Stimulated activated CD4-positive, alpha-beta T cell treated with anti-CD3 and anti-CD28 coated beads, TNF-alpha, amount 100 ng/mL, for 4 hours (primary cell): ENCODE measurements around the gene SLC9A9.

Experiments
- DNase-seq, 3 experiments: peaks; one replicate each; pipeline ENCODE4 v3.0.0-alpha.2; 2020; ENCODE audit warnings: low read depth in 3 of 3

SLC9A9 gene

DNA sequence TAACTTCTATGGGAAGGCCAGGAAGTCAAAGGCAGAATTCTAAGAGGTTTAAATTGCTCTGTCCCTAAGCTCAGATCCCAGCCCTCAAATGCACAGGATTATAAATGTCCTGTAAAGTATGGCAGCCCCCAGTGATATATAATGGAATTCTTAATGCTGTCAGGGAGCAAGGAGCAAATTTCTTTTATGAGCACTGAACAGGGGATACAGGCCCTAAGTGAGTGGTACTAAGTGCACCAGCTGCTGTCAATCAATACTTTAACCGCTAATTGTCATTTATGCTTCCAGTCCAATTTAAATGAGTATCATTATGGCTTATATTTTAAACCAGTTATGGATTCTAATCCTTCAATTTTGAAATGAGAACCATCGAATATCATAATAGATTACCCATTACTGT, 4.7 kb downstream of the SLC9A9 start:
- DNase-seq, result no peak

DNA sequence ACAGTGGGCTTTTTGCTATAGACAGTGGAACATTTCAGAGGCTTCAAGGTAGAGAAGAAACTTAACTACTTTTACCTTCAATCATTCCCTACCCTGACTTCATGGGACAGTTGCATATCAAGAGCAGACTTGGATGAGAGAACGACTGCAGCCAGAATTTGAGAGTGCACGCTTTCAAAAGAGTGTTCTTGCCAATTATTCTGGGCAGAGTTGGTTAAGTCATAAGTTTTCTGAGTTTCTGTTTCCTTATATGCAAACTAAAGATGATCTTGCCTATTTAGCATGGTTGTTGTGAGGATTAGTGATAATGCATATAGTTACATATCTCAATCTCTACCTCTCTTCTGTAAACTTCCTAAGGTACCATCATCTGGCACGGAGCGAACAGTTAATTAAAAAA, 7.6 kb downstream of the SLC9A9 start:
- no peak for DNase-seq

DNA sequence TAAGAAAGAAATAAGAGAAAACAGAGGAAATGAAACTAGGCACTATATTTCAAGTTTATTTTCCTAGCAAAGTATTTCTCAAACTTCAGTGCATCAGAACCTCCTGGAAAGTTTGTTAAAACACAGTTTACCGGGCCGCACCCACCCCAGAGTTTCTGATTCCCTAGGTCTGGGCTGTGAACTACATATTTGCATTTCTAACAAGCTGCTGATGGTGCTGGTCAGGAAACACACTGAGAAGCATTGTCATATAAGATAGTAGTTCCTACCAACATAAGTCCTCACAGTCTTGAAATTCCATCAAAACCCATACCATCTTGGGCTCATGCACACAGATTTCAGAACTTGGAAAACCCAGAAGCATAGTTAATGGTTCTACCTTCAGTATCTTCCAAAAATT, 8.3 kb downstream of the SLC9A9 start:
- DNase-seq, result no peak

DNA sequence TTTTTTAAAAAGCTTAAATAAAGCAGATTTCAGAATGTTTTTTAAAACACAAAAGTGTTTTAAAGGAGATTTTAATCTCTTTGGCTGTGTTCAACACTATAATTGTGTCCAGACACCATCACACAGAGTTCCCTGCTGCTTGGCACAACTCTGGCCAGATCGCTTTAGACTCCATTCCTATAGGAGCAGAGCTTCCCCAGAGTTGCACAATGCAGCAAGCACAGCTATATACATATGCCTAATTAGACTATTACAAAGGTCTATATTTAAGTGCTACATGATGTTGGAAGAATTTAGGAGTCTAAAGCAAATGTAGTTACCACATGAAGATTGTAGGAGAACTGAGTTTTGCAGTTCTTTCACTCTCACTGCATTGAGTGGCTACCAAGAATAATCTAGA, 11.2 kb downstream of the SLC9A9 start:
- no peak for DNase-seq

DNA sequence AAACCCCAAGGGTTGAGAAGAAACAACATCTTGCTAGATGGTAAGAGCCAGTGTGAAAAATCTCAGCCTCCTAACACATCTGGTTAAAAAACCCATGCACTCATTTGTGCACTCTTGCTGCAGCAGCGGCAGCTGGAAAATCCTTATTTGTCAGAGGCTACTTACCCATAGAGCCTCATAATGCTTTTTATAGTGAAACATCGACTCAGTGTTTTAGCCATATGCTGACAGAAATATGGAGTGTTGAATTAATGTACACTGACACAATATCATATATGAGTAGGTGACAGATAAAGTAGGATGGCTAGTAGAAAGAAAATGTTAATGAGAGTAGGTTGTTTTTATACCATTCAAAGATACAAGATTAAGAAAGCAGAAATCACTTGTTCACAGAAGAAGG, 13.0 kb downstream of the SLC9A9 start:
- DNase-seq, result no peak

DNA sequence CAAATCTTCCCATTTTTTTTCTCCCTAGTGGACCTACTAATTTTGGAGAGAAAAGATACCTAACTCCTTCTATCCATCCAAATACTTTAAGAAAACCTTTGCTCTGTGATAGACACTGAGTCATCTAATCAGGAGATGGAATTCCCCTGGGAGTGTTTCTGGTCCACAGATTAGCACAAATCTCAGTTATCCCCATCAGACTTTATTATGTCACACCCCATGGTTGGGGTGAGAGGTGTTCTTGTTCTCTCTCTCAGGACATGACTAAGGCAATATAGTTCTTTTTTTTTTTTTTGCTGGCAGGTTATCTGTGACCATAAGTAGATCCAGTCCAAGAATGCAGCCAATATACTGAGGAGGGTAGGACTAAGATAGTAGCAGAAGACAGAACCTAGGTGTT, 15.8 kb downstream of the SLC9A9 start:
- DNase-seq, result no peak

DNA sequence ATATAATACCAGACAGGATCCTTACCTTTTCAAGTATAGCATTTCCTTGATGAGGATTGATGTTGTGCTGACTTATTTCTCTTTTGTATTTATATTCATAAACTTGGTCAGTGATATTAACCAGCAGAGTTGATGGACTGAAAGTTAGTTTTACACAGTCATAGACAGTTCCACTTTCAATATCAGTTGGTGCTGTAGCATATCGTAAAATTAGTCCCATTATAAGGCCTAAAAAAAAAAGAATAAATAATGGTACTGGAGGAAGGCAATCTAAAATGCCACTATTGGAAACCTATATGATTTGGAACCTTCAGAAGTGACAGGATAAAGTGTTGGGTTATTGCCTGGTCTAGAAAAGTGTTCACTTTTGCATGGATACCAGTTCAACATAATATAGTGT, 16.3 kb downstream of the SLC9A9 start:
- DNase-seq, result no peak

DNA sequence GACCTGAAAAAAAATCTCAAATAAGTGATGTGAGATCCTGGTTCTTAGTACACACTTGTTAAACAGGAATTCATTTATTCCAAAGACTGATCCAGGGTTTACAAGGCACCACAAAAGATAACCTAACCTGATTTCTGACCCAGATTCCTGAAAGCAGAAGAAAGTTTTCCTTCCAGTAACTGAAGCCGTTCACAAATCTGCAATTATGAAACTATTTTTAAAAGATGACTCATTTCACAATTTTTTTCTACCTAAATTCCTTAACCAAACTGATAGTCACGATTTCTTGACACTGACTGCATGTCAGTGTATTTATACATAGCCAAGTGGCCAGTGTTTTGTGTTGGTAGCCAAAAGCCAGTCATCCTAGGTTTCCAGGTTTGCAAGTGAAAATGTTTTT, 17.1 kb downstream of the SLC9A9 start:
- no peak for DNase-seq

DNA sequence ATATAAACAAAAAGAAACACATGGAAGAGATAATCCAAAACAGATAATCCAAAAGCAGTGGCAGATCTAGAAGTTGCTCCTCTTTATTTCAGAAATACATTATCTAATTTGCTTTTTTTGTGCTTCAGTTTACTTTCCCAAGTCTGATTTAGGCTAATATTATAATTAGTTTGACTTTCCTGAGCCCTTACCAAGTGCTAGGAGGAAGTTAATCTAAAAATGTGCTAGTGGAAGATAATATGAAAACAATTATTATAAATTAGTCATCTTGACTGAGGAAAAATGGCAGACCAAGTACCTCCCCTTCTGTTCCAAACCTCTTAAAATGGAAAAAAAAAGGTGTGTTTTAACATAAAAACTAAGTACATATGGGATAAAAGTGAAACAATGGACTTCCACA, 17.5 kb downstream of the SLC9A9 start:
- DNase-seq, result no peak

DNA sequence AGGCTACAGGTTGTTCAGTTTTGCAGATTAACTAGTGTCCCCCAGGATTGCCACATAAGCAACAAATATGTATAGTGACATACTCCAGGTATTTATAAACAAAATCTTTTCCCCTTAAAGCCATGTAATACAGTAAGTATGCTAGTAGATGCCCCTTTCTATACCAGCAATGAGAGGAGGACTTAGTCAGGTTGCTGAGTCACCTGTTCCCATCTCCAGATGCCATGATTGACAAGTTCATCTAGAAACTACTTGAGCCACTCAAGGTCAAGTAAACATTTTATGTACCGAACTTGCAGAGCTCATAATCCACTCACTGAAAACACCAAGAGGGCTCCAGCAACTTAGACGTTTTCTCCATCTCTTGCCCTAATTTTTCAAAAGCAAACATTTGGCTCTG, 18.2 kb downstream of the SLC9A9 start:
- DNase-seq, result no peak

DNA sequence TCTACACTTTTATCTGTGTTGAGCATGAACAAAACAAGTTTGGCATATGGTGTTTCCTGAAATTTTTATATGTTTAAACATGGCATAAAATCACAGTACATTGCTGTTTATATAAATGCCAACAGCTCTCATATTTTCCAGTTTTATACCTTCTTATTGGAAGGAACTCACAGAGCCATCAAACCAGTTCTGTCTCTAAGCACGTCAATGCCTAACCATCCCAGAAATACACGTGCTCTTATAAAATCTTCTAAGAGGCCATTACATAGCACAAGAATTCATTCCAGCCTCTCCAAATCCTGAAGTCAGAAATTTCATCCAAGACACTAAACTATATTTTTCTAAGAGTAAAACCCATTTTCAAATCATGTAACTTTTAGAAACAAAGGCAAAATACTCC, 20.8 kb downstream of the SLC9A9 start:
- DNase-seq, result no peak

DNA sequence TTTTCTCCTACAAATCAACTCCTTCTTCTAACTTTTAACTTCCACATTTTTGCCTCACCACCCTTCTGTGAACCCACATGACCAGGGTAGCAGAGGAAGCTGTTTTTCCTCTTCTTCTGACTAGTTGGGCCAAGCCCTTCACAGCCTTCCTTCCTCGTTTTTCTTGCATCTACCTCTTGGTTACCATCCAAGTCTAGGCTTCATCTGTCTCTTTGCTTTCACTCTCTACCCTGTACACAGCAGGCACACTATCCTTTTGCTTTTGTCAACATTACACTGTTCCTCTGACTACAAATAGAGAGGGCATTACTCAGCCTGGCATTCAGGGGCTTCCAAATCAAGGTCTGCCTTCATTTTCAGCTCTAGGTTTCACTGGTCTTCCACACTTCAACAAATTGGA, 22.0 kb downstream of the SLC9A9 start:
- DNase-seq, result no peak

DNA sequence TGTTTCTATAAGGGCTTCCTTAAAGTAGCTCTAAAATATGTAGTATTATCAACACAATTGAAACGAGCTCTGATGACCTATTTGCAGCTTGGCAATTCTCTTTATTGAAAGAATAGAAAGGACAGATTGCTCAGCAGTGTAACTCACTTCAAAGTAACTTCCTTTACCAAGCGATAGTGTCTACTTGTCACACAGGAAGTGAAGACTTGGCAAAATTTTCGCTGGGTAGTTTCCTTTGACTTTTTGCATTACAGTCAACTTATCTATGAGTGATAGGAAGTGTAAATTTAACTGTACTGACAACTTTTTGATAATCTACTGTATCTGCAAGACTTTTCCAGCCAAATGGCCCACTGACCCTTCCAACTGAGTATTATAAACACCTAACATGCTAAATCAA, 22.8 kb downstream of the SLC9A9 start:
- no peak for DNase-seq

DNA sequence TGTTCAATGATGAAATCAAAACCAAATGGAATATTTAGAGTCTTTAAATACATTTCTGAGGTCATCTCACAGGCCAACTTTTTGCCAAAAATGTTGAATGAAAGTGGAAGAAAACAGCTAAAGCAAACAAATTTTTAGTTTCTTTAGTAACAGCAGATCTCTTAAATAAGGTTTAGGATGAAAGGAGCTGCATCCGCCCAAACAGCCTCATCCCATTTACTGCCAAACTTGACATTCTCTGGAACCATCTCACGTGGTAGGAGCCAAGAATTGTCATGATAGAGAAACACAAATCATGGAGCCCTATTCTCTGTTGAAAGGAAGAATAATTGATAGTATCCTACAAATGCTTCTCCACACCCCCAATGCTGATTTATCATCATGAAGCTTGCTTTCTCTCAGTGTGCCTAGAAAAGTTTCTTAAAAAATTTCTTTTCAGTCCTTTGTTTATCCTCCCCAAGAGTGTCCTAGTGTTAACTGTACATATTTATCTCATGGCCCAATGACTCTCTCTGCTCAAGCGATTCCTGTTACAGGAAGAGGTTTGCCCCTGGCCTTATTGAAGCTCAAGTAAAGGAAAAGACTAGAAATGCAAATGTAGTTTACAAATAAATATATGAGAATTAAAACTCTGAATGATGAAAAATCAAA, 23.4 kb downstream of the SLC9A9 start:
- DNase-seq, result no peak

DNA sequence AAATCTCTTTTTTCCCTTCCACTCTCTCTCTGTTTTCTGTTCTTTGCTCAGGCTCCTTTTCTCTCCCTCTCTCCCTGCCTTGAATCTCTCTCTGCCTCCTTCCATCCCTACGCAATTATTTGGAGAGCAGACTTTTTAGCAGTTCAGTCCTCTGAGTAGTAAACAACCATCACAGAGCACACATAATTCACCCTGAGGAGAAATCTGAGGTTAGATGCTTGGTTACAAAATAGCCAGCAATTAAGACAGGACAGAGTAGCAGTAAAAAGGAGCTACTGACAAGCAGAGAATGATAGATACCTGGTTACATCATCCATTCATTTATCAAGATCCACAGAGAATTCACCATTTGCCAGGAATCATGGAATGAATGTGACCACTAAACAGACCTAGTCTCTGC, 25.5 kb downstream of the SLC9A9 start:
- no peak for DNase-seq

DNA sequence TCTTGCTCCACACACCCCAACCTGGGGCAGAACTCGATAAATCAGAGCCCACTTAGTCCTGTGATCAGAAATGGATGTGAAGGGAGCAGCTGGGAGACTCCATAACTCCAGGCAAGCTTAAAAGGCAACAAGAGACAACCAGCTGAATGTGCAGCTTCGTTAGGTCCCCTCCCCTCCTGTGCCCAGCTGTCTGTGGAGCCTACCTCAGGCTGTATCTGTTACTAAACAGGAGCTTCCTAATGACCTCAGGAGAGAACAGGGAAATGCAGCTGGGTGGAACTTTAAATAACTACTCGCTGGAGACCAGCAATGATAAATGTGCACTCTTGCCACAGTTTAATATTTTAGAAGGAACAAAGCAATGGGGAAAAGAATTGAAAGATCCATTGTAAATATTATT, 25.9 kb downstream of the SLC9A9 start:
- DNase-seq, result no peak

DNA sequence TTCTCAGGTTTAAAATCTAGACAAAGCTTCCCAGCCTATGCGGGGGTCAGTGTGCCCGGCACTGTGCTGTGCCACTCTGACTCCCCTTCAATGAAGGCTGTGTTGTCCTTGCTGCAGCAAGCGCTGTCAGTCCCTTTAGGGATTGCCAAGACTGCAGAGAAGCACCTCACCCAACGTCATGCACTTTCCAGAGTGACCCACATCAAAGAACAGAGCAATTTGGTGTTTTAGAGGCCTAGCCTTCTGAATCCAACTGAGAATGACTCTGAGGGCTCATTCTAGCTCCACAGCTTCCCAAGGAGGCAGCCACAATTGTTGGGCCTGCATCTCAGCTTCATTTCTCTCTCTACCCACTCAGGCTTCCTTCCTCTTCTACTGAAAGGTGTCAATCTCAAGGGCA, 26.4 kb downstream of the SLC9A9 start:
- no peak for DNase-seq

DNA sequence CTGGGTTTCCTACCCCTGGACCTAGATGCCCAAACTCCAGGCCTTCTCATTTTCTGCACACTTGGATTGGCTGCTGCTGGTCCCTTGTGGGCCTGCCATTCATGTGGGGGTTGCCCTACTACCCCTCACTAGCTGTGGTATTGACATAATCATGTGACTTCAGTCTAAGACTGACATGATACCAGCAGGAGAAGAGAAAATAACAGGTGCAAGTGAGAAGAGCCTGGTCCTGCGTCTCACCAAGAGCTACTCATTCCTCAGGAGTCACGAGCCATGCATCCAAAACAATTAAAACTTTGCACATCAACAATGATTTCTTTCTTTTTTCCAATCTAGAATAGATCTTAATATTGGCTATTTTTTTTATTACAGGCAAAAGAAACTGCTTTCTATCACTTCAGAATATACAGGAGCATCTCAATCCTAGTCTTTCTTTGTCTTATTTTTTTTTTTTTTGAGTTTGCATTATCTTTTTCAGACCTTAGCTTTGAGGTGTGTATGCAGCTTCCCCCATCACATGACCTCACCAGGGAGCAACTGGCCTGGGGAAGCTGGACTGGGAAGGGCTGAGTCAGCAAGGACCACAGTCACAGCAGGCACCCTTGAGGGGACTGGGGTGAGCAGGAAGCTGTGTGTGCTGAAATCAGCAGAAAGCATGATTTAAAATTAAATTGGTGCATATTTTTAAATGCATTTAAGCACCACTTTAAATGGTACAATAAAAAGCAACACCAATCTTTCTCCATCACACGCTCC, 27.6 kb downstream of the SLC9A9 start:
- DNase-seq, result no peak

DNA sequence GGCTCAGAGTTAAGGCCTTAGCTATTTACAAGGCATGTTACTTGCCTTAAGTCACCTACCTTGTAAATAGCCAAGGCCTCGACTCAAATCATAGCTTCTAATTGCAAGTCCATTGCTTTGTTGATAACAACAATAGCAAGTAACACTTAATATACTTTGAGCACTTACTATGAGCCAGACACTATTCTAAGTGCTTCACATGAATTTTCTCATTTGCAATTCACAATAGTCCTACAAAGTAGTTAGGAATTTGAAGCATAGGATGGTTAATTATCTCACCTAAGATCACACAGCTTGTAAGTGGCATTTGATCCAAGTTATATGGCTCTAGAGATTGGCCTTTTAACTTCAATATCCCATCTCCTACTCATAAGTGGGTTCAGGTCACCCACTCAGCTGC, 28.4 kb downstream of the SLC9A9 start:
- no peak for DNase-seq

DNA sequence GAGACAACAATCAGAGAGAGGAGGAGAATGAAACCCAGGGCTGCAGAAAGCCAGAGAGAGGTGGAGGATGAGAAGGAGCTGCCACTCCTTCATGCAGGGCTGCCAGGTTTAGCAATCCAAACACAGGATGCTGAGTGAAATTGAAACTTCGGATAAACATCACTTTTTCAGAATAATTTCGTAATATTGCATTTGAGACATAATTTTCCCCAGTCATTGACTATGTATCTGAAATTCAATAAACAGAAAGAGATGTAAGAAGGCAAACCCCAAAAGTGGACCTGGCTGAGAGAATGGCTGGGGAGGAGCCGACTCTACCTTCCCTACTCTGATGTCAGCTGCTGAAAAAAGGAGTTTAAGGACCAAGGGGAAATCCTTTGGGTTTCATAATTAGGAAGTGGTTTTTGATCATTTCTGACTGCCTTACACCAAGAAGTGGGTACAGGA, 33.8 kb downstream of the SLC9A9 start:
- DNase-seq, result no peak

DNA sequence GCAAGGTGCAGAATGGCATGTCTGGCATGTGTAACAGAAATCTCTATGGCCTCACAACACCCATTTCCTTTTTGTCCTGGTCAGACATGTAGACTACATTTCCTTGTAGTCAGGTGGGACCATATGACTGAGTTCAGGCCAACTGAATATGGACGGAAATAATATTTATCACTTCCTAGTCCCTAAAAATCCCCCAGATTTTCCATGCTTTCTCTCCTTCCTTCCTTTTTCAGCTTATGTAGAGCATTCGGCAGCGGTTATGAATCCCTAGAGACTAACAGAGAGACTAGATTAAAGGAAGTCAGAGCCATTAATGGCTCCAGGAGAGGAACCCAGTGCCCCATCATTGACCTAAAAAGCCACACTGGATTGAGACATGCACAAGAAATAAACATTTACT, 35.8 kb downstream of the SLC9A9 start:
- DNase-seq, result no peak

DNA sequence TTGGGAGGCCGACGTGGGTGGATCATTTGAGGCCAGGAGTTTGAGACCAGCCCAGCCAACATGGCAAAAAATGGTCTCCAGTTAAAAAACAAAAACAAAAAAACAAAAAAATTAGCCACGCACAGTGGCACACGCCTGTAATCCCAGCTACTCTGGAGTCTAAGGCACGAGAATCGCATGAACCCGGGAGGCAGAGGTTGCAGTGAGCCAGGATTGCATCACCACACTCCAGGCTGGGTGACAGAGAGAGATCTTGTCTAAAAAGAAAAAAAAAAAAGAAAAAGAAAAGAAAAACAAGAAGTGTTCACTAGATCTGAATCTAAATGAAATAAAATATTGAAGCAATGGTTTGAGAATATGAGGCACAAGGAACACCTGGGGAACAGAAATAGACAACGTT, 36.7 kb downstream of the SLC9A9 start:
- DNase-seq, result no peak

DNA sequence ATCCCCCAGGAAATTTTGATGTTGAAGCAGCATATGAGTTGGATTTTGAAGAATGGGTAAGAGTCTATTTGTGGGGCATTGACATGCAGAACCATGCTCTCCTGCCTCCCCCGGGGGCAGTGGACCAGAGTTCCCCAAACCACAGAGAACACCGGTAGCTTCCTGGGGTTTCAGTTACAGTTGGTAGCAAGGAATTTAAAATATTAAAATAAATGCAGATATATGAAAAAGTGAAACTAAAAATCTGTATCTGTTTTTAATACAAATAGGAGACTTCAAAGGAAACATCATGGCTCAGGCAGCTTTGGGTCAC, 37.4 kb downstream of the SLC9A9 start:
- no peak for DNase-seq
